22Rv1 (cell line): Measurements from ENCODE around the gene TERT.

Source experiments
- H3K27ac ChIP-seq: fragments of 450-650 bp; 2 replicates; pipeline ENCODE4 v1.5.1; 2017
- ZFX ChIP-seq: fragments of 450-650 bp; IDR thresholded peaks from 2 replicates; pipeline ENCODE4 v1.6.1; 2017; ENCODE audit warnings: antibody characterized with exemption, borderline replicate concordance
- TF ChIP-seq, protein P1 (sequence below): fragments of 450-650 bp; IDR thresholded peaks from 2 replicates; pipeline ENCODE4 v1.5.1; 2017; ENCODE audit warnings: mild to moderate bottlenecking

The TERT gene

DNA sequence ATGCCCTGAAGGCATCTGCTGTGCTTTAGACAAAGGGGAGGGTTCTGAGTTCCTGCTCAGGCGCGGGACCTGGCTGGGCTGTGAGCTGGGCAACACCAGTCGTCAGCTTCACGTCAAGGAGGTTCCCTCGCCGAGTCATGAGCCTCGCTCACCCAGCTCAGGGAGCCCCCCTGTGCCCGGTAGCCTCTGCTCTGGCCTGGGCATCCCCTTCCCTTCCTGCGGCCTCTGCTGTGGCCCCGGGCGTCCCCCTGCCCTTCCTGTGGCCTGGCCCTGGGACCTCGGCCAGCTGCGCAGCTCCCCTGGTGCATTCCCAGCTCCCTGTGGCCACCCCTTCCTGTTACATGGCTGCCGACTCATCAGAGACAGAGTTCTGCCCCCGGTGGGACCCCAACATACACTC, 29.8 kb downstream of the TERT start:
- TF ChIP-seq ZFX, result no peak
- TF ChIP-seq, protein P1, sequence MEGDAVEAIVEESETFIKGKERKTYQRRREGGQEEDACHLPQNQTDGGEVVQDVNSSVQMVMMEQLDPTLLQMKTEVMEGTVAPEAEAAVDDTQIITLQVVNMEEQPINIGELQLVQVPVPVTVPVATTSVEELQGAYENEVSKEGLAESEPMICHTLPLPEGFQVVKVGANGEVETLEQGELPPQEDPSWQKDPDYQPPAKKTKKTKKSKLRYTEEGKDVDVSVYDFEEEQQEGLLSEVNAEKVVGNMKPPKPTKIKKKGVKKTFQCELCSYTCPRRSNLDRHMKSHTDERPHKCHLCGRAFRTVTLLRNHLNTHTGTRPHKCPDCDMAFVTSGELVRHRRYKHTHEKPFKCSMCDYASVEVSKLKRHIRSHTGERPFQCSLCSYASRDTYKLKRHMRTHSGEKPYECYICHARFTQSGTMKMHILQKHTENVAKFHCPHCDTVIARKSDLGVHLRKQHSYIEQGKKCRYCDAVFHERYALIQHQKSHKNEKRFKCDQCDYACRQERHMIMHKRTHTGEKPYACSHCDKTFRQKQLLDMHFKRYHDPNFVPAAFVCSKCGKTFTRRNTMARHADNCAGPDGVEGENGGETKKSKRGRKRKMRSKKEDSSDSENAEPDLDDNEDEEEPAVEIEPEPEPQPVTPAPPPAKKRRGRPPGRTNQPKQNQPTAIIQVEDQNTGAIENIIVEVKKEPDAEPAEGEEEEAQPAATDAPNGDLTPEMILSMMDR, result no peak
- H3K27ac ChIP-seq, result no peak overlapping the region

DNA sequence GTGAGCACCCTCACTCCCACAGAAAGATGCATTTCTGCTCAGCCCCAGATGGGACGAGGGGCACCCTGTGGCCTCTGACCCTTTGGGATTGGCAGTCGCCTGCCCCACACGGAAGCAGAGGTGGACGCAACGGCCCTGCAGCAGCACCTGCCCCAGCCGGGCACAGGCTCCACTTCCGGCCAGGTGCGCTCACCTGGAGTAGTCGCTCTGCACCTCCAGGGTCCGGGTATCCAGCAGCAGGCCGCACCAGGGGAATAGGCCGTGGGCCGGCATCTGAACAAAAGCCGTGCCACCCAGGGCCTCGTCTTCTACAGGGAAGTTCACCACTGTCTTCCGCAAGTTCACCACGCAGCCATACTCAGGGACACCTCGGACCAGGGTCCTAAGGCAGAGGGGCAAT, 30.7 kb downstream of the TERT start:
- TF ChIP-seq, protein P1, result no peak
- no peak for TF ChIP-seq ZFX
- H3K27ac ChIP-seq, result no peak overlapping the region

DNA sequence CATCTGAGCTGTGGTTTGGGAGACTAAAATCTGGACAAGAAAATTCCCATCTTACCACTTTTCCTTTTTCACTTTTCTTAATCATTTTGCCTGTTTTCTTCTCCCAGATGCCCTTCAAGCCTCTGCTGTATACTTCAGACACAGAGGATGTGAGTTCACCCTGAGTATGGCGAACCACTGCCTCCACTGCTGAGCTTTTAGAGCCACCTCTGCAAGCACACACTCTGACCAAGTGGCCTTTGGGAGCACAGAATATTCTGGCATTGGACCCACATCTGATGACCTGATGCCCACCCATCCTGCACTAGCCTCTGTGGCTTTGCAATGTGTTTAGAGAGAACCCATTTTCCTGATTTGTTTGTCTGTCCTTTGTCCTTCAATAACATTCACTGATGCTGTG, 32.5 kb downstream of the TERT start:
- no peak overlapping the region for H3K27ac ChIP-seq
- no peak for TF ChIP-seq ZFX
- TF ChIP-seq, protein P1, result no peak

- TF ChIP-seq, protein P1, result no peak
- TF ChIP-seq ZFX, result no peak
- no peak overlapping the region for H3K27ac ChIP-seq
Observed at GRCh38 chr5:1261643-1262042, 33.2 kb downstream of the TERT start.

GRCh38 chr5:1259806-1260480, 34.9 kb downstream of the TERT start:
- no peak for TF ChIP-seq ZFX
- TF ChIP-seq, protein P1, result no peak

GRCh38 chr5:1257841-1258240, 37.0 kb downstream of the TERT start:
- no peak overlapping the region for H3K27ac ChIP-seq
- TF ChIP-seq, protein P1, result no peak
- no peak for TF ChIP-seq ZFX

More at GRCh38 chr5:1259806-1260480, 34.9 kb downstream of the TERT start:
- no peak overlapping the region for H3K27ac ChIP-seq

GRCh38 chr5:1257363-1257762, 37.5 kb downstream of the TERT start:
- TF ChIP-seq ZFX, result no peak
- TF ChIP-seq, protein P1, result no peak
- H3K27ac ChIP-seq, result no peak overlapping the region
